Breast epithelium (tissue), 3 donors: Measurements from ENCODE around the gene POU2F3.

ENCODE experiments used
- POLR2A ChIP-seq: fragments of 450-650 bp; IDR thresholded peaks from one replicate; pipeline ENCODE4 v1.6.1; 2016; ENCODE audit warnings: antibody characterized with exemption, mild to moderate bottlenecking, moderate library complexity
- TF ChIP-seq, protein P1 (sequence below), 3 donors: fragments of 450-650 bp; IDR thresholded peaks; one replicate each; pipeline ENCODE4 v1.5.1; 2016 to 2017; ENCODE audit warnings: antibody characterized with exemption in 3 of 3, mild to moderate bottlenecking in 3 of 3, moderate library complexity in 3 of 3

DNA sequence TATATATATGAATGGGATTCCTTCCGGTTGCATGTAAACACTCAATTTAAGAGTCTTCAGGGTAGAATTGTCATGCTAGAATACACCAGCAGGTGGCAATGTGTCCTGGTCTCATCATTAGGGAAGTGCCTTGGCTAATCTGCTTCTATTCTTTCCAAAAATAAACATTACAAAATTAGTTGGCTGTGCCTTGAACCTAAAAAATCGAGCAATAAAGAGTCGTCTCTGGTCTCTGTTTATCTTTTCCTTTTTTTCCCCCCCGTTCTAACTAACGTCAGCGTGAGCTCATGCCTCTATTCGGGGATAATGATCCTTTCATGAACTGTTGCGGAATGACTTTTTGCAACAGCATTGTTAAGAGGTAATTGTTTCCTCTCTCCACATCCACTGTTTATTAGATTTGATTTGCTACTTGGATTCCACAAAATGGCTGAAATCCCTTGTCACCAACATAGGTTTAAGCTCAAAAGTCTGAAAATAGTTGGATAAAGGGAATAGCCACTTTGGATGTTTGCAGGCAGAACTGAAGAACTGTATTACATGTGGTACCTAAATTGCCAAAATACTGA, 95.0 kb downstream of the POU2F3 start:
- TF ChIP-seq, protein P1, sequence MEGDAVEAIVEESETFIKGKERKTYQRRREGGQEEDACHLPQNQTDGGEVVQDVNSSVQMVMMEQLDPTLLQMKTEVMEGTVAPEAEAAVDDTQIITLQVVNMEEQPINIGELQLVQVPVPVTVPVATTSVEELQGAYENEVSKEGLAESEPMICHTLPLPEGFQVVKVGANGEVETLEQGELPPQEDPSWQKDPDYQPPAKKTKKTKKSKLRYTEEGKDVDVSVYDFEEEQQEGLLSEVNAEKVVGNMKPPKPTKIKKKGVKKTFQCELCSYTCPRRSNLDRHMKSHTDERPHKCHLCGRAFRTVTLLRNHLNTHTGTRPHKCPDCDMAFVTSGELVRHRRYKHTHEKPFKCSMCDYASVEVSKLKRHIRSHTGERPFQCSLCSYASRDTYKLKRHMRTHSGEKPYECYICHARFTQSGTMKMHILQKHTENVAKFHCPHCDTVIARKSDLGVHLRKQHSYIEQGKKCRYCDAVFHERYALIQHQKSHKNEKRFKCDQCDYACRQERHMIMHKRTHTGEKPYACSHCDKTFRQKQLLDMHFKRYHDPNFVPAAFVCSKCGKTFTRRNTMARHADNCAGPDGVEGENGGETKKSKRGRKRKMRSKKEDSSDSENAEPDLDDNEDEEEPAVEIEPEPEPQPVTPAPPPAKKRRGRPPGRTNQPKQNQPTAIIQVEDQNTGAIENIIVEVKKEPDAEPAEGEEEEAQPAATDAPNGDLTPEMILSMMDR (IDR thresholded peaks at IDR 0.05) = peak in 2 of 3 donors; percentile 64
- peak; percentile 29 for TF ChIP-seq POLR2A
